ENCODE results near the gene DYRK1A.

DYRK1A gene

DNA sequence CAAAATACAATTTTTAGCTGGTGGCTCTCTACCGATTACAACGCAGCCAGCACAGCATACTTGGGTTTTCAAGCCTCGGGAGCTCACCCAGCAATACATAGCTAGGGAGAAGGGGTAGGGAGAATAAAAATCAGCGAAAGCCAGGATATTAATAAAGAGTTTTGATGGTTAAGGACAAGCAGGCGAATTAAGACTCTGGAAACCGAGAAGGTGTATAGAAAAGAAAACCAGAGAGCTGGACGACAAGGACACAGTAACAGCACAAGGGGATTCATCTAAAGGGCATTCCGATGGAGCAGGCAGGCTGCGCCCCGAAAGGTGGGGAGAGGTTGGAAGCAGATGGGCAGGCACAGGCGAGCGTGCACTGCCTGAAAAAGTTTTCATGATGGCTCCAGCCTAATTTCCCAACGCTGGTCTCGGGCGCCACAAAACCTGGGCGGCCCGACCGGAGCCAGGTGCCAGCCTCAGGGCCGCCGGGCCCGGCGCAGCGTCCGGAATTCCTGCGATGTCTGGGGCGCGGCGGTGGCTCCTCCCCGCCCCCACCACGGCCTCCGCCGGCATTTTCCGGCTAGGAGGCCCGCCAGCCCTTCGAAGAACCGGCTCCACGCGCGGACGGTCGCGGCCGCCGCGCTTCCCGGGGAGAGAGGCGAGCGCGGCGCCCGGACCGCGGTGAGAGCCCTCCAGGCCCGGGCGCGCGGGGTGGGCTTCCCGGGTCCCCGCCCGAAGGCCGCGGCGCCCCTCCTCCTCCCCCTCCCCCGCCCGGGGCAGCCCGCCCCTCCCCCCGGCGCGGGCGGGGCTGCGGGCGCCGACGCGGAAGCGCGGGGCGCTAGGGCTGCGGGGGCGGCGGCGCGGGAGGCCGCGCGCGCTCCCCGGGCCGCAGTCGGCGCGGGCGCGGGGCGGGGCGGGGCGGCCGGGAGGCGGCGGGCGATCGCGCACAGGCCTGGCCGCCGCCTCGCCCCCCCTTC, 774 bp upstream of the DYRK1A start:
- no peak for TF ChIP-seq CTCF (IDR thresholded peaks at IDR 0.05; ENCODE audit: low read depth, low read length, missing control alignments)
- peak; percentile 20 for DNase-seq
- in situ Hi-C loops (cut with HindIII; ENCODE audit: low pct_ligation_motif_present, low sequenced_read_pairs), result no loop called here
- H3K36me3 ChIP-seq (replicated peaks), result no peaks in the 10 kb centered on the region
- H3K27me3 ChIP-seq (replicated peaks), result no peaks in the 10 kb centered on the region
- H3K27ac ChIP-seq, result peak overlapping the region; percentile 98
- peak overlapping the region; percentile 80 for H3K4me3 ChIP-seq (ENCODE audit: low read depth, low read length)

GRCh38 chr21:37367336-37367702, 746 bp downstream of the DYRK1A start:
- Histone ChIP-seq H3K36me3 (replicated peaks) (no peaks in the 10 kb centered on the region), H3K27me3 (replicated peaks) (no peaks in the 10 kb centered on the region), H3K27ac (peak overlapping the region; percentile 98), H3K4me3 (ENCODE audit: low read depth, low read length) (peak overlapping the region; percentile 80)
- TF ChIP-seq CTCF (IDR thresholded peaks at IDR 0.05; ENCODE audit: low read depth, low read length, missing control alignments), result no peak
- in situ Hi-C loops (cut with HindIII; ENCODE audit: low pct_ligation_motif_present, low sequenced_read_pairs), result no loop called here
- DNase-seq, result no peak

DNA sequence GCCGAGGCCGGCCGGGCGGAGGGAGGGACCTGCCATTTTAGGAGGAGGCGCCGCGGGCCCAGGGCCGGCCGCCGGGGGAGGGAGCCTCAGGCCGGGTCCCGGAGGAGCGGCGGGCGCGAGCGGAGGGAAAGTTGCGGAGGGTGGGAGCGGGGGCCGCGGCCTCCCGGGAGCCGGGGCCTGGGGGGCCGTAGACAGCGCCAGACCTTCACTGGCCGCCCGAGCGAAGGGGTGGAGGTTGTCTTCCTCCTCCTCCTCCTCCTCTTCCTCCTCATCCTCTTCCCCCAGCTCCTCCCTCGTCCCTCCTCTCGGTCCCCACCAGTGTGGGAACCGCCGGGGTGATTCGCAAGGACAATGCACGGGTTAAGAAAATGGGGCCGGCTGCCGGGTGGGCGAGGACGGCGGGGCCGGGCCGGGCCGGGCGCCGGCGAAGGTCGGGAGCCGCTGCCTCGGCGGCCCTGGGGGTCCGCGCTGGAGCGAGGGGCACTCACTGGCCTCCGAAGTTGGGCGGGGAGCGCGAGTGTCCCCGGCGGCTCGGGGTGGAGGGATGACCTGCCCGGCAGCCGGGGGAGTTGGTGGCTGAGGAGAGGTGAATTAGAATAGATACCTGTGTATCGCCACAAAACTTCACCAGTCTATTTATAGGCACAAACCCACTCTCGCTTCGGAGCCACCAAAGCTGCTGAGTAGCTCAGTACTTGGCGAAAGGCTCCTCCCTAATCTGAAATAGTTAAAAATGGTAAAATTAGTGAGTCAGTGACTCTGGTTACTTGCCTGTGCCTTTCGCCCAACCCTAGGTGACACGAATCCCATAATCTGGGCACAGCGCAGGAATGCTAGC, 1.3 kb downstream of the DYRK1A start:
- H3K27me3 ChIP-seq (replicated peaks), result no peaks in the 10 kb centered on the region
- H3K27ac ChIP-seq, result peak overlapping the region; percentile 98
- peak; percentile 13 for DNase-seq
- H3K4me3 ChIP-seq (ENCODE audit: low read depth, low read length), result peak overlapping the region; percentile 80
- TF ChIP-seq CTCF (IDR thresholded peaks at IDR 0.05; ENCODE audit: low read depth, low read length, missing control alignments), result no peak
- in situ Hi-C loops (cut with HindIII; ENCODE audit: low pct_ligation_motif_present, low sequenced_read_pairs), result no loop called here
- H3K36me3 ChIP-seq (replicated peaks), result no peaks in the 10 kb centered on the region

DNA sequence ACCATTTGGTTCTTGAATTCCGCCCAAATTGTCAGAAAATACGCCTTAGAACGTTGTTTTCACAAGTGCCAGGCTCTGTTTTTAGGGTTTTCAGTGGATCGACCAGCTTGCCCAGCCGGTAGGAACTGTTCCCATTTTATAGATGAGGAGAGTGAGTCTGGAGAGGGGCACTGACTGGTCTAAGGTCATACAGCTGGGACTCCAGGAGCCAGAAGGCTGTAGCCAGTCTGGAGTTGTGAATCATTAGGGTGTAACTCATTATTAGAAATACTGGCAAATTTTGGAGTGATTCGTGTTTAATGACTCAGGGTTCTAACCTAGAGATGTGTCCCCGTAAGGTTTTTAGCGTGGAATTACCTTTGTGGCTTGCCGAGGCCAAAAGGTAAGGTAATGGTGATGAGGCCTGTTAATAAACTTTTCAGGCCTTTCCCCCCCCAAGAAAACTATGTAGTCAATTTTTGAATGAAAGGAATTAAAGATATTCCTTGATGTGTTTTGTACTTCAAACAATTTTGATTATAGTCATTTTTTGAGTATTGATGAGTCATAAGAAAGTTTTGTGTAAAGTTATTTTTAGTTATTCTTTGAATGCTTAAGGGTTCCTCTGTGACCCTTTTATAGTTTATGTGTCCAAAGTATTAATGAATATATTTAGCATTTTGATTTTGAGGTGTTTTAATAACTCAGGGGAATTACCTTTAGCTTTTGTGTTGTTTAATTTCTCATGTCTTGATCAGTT, 2.1 kb downstream of the DYRK1A start:
- Histone ChIP-seq H3K4me3 (ENCODE audit: low read depth, low read length) (peak overlapping the region; percentile 80), H3K27me3 (replicated peaks) (no peaks in the 10 kb centered on the region), H3K36me3 (replicated peaks) (no peaks in the 10 kb centered on the region), H3K27ac (peak overlapping the region; percentile 98)
- peak; percentile 18 for DNase-seq
- in situ Hi-C loops (cut with HindIII; ENCODE audit: low pct_ligation_motif_present, low sequenced_read_pairs), result no loop called here
- TF ChIP-seq CTCF (IDR thresholded peaks at IDR 0.05; ENCODE audit: low read depth, low read length, missing control alignments), result no peak

DNA sequence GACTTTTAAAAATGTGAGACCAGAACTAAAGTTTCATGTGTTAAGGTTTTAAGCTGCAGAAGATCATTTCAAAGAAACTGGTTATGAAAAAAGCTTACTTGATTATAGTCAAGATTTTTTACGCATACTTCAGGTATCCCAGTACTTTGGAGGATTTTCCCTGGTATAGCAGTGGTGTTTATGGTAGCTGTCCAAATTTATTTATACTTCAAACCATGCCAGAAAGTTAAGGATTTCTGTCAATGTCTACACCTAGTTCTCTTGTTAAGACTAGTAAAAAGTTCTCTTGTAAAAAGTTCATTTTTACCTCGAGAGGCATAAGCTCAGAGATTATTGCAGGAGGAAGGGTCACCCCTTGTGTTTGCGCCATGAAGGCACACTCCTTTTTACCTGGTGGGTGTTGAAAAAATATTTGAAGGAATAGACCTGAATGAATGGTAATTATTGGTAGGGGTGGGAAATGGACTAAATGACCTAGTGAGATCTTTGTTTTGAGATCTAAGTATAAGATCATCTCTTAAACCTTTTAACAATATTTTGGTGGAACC, 2.8 kb downstream of the DYRK1A start:
- Histone ChIP-seq H3K27me3 (replicated peaks) (no peaks in the 10 kb centered on the region), H3K4me3 (ENCODE audit: low read depth, low read length) (peak overlapping the region; percentile 80), H3K27ac (peak overlapping the region; percentile 98), H3K36me3 (replicated peaks) (no peaks in the 10 kb centered on the region)
- in situ Hi-C loops (cut with HindIII; ENCODE audit: low pct_ligation_motif_present, low sequenced_read_pairs), result no loop called here
- TF ChIP-seq CTCF (IDR thresholded peaks at IDR 0.05; ENCODE audit: low read depth, low read length, missing control alignments), result no peak
- DNase-seq, result no peak

Data from brain microvascular endothelial cell (primary cell).